Neural cell (in vitro differentiated cells): ENCODE data around the gene KCNK10. TPM values are rescaled to one million over a fixed set of nuclear protein-coding genes. Genes with fewer than 3 reads are reported as not detected.

Experiments
- H2AFZ ChIP-seq: fragments of 200-600, 300-800 bp; sonication (generic), shearing (Covaris generic); 2 replicates; pipeline ENCODE4 v1.6.0; 2014; ENCODE audit warnings: low read depth, mild to moderate bottlenecking, antibody characterized with exemption, low read length, moderate library complexity
- H3F3A ChIP-seq: fragments of 200-600 bp; shearing (Covaris generic); 2 replicates; pipeline ENCODE4 v1.6.1; 2016; ENCODE audit warnings: mild to moderate bottlenecking, moderate library complexity, mixed read lengths, antibody characterized with exemption, low read length; ENCODE audit not compliant: insufficient read depth, poor library complexity, severe bottlenecking
- H3K27ac ChIP-seq: fragments of 200-600, 300-800 bp; sonication (generic), shearing (Covaris generic); 2 replicates; pipeline ENCODE4 v1.5.1; 2014; ENCODE audit warnings: mild to moderate bottlenecking, low read length, moderate library complexity
- H3K27me3 ChIP-seq: fragments of 300-800, 200-600 bp; sonication (generic), shearing (Covaris generic); 2 replicates; pipeline ENCODE4 v1.6.0; 2014; ENCODE audit warnings: mild to moderate bottlenecking, low read depth, low read length, moderate library complexity; ENCODE audit not compliant: insufficient read depth
- H3K36me3 ChIP-seq: fragments of 300-800, 200-600 bp; sonication (generic), shearing (Covaris generic); 2 replicates; pipeline ENCODE4 v1.5.1; 2014; ENCODE audit warnings: mild to moderate bottlenecking, antibody characterized with exemption, low read length, moderate library complexity; ENCODE audit not compliant: insufficient read depth
- H3K4me2 ChIP-seq: fragments of 300-800, 200-600 bp; sonication (generic), shearing (Covaris generic); 2 replicates; pipeline ENCODE4 v1.6.0; 2014; ENCODE audit warnings: mild to moderate bottlenecking, low read length
- H3K4me3 ChIP-seq: fragments of 300-800, 200-600 bp; sonication (generic), shearing (Covaris generic); 2 replicates; pipeline ENCODE4 v1.5.1; 2014; ENCODE audit warnings: mild to moderate bottlenecking, low read length, moderate library complexity
- H3K79me2 ChIP-seq: fragments of 200-600 bp; shearing (Covaris generic); replicated peaks from 2 replicates; pipeline ENCODE4 v1.6.0; 2014; ENCODE audit warnings: mild to moderate bottlenecking, low read length, moderate library complexity; ENCODE audit not compliant: insufficient read depth
- H3K9ac ChIP-seq: fragments of 300-800, 200-600 bp; sonication (generic), shearing (Covaris generic); 2 replicates; pipeline ENCODE4 v1.6.1; 2016; ENCODE audit warnings: mild to moderate bottlenecking, low read length, mixed read lengths
- H3K9me2 ChIP-seq: fragments of 200-600 bp; shearing (Covaris generic); 2 replicates; pipeline ENCODE4 v1.6.1; 2016; ENCODE audit warnings: mild to moderate bottlenecking, low read length, mixed read lengths; ENCODE audit not compliant: insufficient read depth
- H3K9me3 ChIP-seq: fragments of 200-600, 300-800 bp; sonication (generic), shearing (Covaris generic); 2 replicates; pipeline ENCODE4 v1.6.1; 2016; ENCODE audit warnings: mild to moderate bottlenecking, mixed run types, low read length, moderate library complexity, mixed read lengths
- H4K20me1 ChIP-seq: fragments of 200-600 bp; shearing (Covaris generic); 2 replicates; pipeline ENCODE4 v1.6.1; 2016; ENCODE audit warnings: mild to moderate bottlenecking, mixed run types; ENCODE audit not compliant: insufficient read depth
- CTCF ChIP-seq: fragments of 450-650 bp; IDR thresholded peaks from 2 replicates; pipeline ENCODE4 v1.5.1; 2014; ENCODE audit warnings: antibody characterized with exemption, mild to moderate bottlenecking, moderate library complexity; ENCODE audit not compliant: poor library complexity, severe bottlenecking
- EP300 ChIP-seq: fragments of 450-650 bp; conservative IDR thresholded peaks from 2 replicates; pipeline ENCODE4 v1.6.1; 2014; ENCODE audit warnings: antibody characterized with exemption, mild to moderate bottlenecking, moderate library complexity; ENCODE audit not compliant: poor library complexity, severe bottlenecking
- EZH2 ChIP-seq: fragments of 200-600, 300-800 bp; shearing (Covaris generic), sonication (generic); IDR thresholded peaks from 2 replicates; pipeline ENCODE4 v1.6.1; 2014; ENCODE audit warnings: antibody characterized with exemption, low read length, borderline replicate concordance, mild to moderate bottlenecking; ENCODE audit not compliant: insufficient read depth, poor library complexity, severe bottlenecking
- MXI1 ChIP-seq: fragments of 450-650 bp; conservative IDR thresholded peaks from 2 replicates; pipeline ENCODE4 v1.6.1; 2014; ENCODE audit warnings: antibody characterized with exemption, mild to moderate bottlenecking; ENCODE audit not compliant: poor library complexity, severe bottlenecking
- POLR2AphosphoS5 ChIP-seq: IDR thresholded peaks from 2 replicates; pipeline ENCODE4 v1.6.1; 2012
- RAD21 ChIP-seq: fragments of 450-650 bp; conservative IDR thresholded peaks from 2 replicates; pipeline ENCODE4 v1.6.1; 2014; ENCODE audit warnings: antibody characterized with exemption, mild to moderate bottlenecking, moderate library complexity
- SMC3 ChIP-seq: fragments of 450-650 bp; conservative IDR thresholded peaks from 2 replicates; pipeline ENCODE4 v1.6.1; 2014; ENCODE audit warnings: antibody characterized with exemption, mild to moderate bottlenecking, moderate library complexity; ENCODE audit not compliant: poor library complexity
- TAF1 ChIP-seq: IDR thresholded peaks from 2 replicates; pipeline ENCODE4 v1.6.1; 2012; ENCODE audit warnings: low read depth
- polyA plus RNA-seq: library from polyadenylated mRNA; depleted of rRNA; stranded (reverse); fragments of >200 nt; gene quantifications from 2 replicates; pipeline ENCODE4 v1.2.3, GENCODE V29; 2014
- TF ChIP-seq, protein P1 (sequence below): IDR thresholded peaks from 2 replicates; pipeline ENCODE4 v1.6.1; 2012; ENCODE audit warnings: borderline replicate concordance

Gene KCNK10
- polyA plus RNA-seq, 1 donor from 2014 or later: 6.9 TPM

GRCh38 chr14:88218119-88218915, 104.8 kb downstream of the KCNK10 start:
- no peak overlapping the region for H3K9ac ChIP-seq
- TF ChIP-seq EZH2: no peak
- no peak for TF ChIP-seq MXI1
- no peak for TF ChIP-seq CTCF
- TF ChIP-seq EP300: no peak
- TF ChIP-seq POLR2AphosphoS5: no peak
- no peak for TF ChIP-seq TAF1
- TF ChIP-seq RAD21: no peak
- TF ChIP-seq, protein P1, sequence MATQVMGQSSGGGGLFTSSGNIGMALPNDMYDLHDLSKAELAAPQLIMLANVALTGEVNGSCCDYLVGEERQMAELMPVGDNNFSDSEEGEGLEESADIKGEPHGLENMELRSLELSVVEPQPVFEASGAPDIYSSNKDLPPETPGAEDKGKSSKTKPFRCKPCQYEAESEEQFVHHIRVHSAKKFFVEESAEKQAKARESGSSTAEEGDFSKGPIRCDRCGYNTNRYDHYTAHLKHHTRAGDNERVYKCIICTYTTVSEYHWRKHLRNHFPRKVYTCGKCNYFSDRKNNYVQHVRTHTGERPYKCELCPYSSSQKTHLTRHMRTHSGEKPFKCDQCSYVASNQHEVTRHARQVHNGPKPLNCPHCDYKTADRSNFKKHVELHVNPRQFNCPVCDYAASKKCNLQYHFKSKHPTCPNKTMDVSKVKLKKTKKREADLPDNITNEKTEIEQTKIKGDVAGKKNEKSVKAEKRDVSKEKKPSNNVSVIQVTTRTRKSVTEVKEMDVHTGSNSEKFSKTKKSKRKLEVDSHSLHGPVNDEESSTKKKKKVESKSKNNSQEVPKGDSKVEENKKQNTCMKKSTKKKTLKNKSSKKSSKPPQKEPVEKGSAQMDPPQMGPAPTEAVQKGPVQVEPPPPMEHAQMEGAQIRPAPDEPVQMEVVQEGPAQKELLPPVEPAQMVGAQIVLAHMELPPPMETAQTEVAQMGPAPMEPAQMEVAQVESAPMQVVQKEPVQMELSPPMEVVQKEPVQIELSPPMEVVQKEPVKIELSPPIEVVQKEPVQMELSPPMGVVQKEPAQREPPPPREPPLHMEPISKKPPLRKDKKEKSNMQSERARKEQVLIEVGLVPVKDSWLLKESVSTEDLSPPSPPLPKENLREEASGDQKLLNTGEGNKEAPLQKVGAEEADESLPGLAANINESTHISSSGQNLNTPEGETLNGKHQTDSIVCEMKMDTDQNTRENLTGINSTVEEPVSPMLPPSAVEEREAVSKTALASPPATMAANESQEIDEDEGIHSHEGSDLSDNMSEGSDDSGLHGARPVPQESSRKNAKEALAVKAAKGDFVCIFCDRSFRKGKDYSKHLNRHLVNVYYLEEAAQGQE: no peak
- H3K79me2 ChIP-seq: no peaks in the 10 kb centered on the region
- no peaks in the 10 kb centered on the region for H3F3A ChIP-seq
- H3K9me2 ChIP-seq: no peaks in the 10 kb centered on the region
- H3K27me3 ChIP-seq: no peaks in the 10 kb centered on the region
- H2AFZ ChIP-seq: no peak overlapping the region
- H3K4me2 ChIP-seq: no peak overlapping the region
- no peaks in the 10 kb centered on the region for H3K9me3 ChIP-seq
- no peak overlapping the region for H3K4me3 ChIP-seq
- H3K36me3 ChIP-seq: no peaks in the 10 kb centered on the region
- H3K27ac ChIP-seq: no peak overlapping the region
- no peaks in the 10 kb centered on the region for H4K20me1 ChIP-seq

DNA sequence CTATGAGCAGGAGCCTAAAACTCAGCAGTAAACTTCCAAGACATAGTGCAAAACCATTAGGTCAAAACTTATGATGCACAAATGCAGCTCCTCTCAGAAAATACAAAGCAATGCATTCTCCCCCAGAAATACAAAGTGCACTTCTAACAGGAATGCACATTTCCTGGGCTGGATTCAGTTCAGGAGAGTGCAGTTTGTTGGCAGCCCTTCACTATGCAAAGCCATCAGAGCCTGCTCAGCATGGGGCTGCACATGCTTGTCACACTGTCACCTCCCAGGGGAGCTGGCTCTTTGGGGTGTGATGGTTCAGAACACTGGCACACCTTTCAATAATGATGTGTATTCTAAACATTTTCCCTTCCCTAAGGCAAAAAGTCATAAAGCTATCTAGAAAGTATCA, 110.4 kb downstream of the KCNK10 start:
- H3F3A ChIP-seq: no peaks in the 10 kb centered on the region
- no peaks in the 10 kb centered on the region for H3K36me3 ChIP-seq
- H3K9me3 ChIP-seq: no peaks in the 10 kb centered on the region
- no peaks in the 10 kb centered on the region for H3K27me3 ChIP-seq
- H3K4me2 ChIP-seq: no peak overlapping the region
- no peak overlapping the region for H3K4me3 ChIP-seq
- no peaks in the 10 kb centered on the region for H4K20me1 ChIP-seq
- H3K27ac ChIP-seq: no peak overlapping the region
- H3K9me2 ChIP-seq: no peaks in the 10 kb centered on the region
- H3K9ac ChIP-seq: no peak overlapping the region
- no peak for TF ChIP-seq EZH2
- TF ChIP-seq CTCF: no peak
- no peak for TF ChIP-seq MXI1
- TF ChIP-seq RAD21: no peak
- TF ChIP-seq, protein P1: no peak
- no peak for TF ChIP-seq SMC3
- TF ChIP-seq POLR2AphosphoS5: no peak
- H3K79me2 ChIP-seq: no peaks in the 10 kb centered on the region
- H2AFZ ChIP-seq: no peak overlapping the region
